NOMO-1 treated with dmso at 0.1 percent for 144 hours (cell line): ENCODE data around the gene C19orf53.

Experiments used
- DNase-seq: peaks from one replicate; lab custom pipeline; 2025; ENCODE audit not compliant: unreplicated experiment; lab: John Stamatoyannopoulos, UW

C19orf53 gene

GRCh38 chr19:13825489-13826441, 51.5 kb downstream of the C19orf53 start:
- no peak for DNase-seq

GRCh38 chr19:13826652-13827235, 52.5 kb downstream of the C19orf53 start:
- no peak for DNase-seq

GRCh38 chr19:13827656-13828055, 53.4 kb downstream of the C19orf53 start:
- DNase-seq = no peak
